Transverse colon (tissue), 4 donors: Measurements from ENCODE around the gene TUBB1. TPM values are rescaled to one million over a fixed set of nuclear protein-coding genes. Genes with fewer than 3 reads are reported as not detected.

Experiments
- DNase-seq: peaks from one replicate; pipeline ENCODE4 v3.0.0-alpha.2; 2019
- H3K27ac ChIP-seq, 4 donors: fragments of 200-600 bp; sonication (generic); 2 replicates each; pipeline ENCODE4 v1.5.1; 2016 to 2018; ENCODE audit warnings: inconsistent platforms in 4 of 4
- H3K27me3 ChIP-seq: fragments of 200-600 bp; sonication (generic); 2 replicates; pipeline ENCODE4 v1.5.1; 2017; ENCODE audit warnings: inconsistent platforms
- H3K36me3 ChIP-seq, 4 donors: fragments of 200-600 bp; sonication (generic); 2 replicates each; pipeline ENCODE4 v1.5.1; 2017 to 2019; ENCODE audit warnings: inconsistent platforms in 4 of 4
- H3K4me1 ChIP-seq, 4 donors: fragments of 200-600 bp; sonication (generic); 2 replicates each; pipeline ENCODE4 v1.5.1; 2017 to 2020; ENCODE audit warnings: inconsistent platforms in 4 of 4
- H3K4me3 ChIP-seq, 4 donors: fragments of 200-600 bp; sonication (generic); 1 replicate in 1 of 4; 2 replicates in 3 of 4; pipeline versions ENCODE4 v1.5.1 to v1.6.1; 2017 to 2019; ENCODE audit warnings: inconsistent platforms in 4 of 4
- H3K9me3 ChIP-seq, 2 donors: fragments of 200-600 bp; sonication (generic); 2 replicates each; pipeline ENCODE4 v1.5.1; 2017 to 2019; ENCODE audit warnings: inconsistent platforms in 2 of 2
- EP300 ChIP-seq: sonication (generic); formaldehyde crosslinking; IDR thresholded peaks from one replicate; pipeline ENCODE4 v1.6.1; 2017; ENCODE audit warnings: antibody characterized with exemption, low read depth
- POLR2A ChIP-seq: fragments of 450-650 bp; IDR thresholded peaks from one replicate; pipeline ENCODE4 v1.6.1; 2016; ENCODE audit warnings: antibody characterized with exemption, mild to moderate bottlenecking, moderate library complexity
- POLR2AphosphoS5 ChIP-seq, 3 donors: sonication (generic); formaldehyde crosslinking; IDR thresholded peaks; one replicate each; pipeline ENCODE4 v1.6.1; 2016; ENCODE audit warnings: antibody characterized with exemption in 3 of 3
- WGBS, 2 donors: methylation state at CpG; one replicate each; pipeline ENCODE4 v1.1.5; 2018; ENCODE audit warnings: low coverage in 1 of 2; 5-methylcytosine and 5-hydroxymethylcytosine counted together
- in situ Hi-C, 4 donors: fragments of 200-750 bp; cut with MboI; loops; one replicate each; pipeline versions ENCODE4 v1.15.0 to v1.15.1; 2017; ENCODE audit warnings: low sequenced_read_pairs in 3 of 4, low pct_ligation_motif_present in 1 of 4, low pct_unique_long_range_greater_than_20kb in 1 of 4
- intact Hi-C: fragments of 100-400 bp; cut with DNase I; formaldehyde crosslinking; loops from one replicate; pipeline ENCODE4 v1.15.1; 2023; ENCODE audit warnings: low total_unique reads
- total RNA-seq, 4 donors: library from RNA; depleted of rRNA; stranded (reverse); fragments of >200 nt; gene quantifications; one replicate each; pipeline ENCODE4 v1.1.0, GENCODE V29; 2016
- TF ChIP-seq, protein P1 (sequence below), 5 experiments: fragments of 200-600 bp in 3 of 5; fragments of 450-650 bp in 2 of 5; sonication (generic) in 3 of 5; IDR thresholded peaks; 1 replicate in 2 of 5; 2 replicates in 3 of 5; pipeline ENCODE4 v1.5.1; 2016 to 2017; ENCODE audit warnings: antibody characterized with exemption in 5 of 5, inconsistent platforms in 3 of 5, mild to moderate bottlenecking in 2 of 5, moderate library complexity in 1 of 5

Gene TUBB1
- total RNA-seq, 4 donors from 2014 or later = not detected

DNA sequence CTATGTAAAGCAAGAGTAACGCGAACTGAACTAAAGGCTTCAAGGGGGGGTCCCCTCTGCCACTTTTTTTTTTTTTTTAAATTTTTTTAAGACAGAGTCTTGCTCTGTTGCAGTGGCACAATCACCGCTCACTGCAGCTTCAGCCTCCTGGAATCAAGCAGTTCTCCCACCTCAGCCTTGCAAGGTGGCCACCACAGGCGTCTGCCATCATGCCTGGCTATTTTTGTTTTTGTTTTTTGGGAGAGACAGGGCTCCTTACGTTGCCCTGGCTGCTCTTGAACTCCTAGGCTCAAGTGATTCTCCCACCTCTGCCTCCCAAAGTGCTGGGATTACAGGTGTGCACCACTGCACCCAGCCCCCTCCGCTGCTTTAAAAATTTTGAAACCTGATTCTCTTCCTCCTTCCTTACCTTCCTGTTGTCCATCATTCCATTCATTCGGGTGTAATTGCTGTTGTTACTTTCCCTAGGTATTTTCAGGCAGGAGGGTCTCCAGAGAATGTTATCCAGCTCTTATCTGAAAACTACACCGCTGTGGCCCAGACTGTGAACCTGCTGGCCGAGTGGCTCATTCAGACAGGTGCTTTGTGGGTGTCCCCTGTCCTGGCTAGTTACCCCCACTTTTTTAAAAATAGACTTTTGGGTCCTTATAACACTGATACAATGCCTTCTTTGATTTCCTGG is 32.8 kb upstream of the TUBB1 start:
- in situ Hi-C loops = loop anchor here in 1 of 4 donors (10.0 kb wide), 2 partner anchors 82 to 238 kb away; no protein-coding TSS in a partner anchor

DNA sequence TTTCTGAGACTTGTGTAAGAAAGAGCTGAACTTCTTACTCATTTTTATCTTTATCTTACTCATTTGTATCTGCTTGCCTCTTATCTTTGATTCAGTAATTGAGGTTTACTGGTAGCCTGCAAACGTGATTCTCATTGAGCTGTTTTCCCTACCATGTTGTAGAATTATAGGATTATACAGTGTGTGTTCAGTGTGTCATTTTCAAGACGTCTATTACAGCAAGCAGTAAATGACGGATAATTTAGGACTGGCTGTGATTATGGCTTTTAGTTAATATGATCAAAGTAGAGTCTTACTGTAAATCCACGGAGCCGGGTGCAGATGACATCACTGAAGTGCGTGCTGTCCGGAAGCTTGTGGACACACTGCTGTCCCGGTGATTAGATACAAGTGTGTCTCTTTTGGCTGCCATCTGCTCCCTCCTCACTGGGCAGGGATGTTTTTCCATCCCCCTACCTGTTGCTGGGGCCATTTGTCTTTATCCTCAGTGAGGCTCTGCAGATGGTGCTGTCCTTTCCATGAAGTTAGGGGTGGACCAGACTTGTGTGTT is 32.2 kb upstream of the TUBB1 start:
- no peak overlapping the region for H3K4me3 ChIP-seq
- in situ Hi-C loops (loop anchor here in 1 of 4 donors (10.0 kb wide), 2 partner anchors 82 to 238 kb away; no protein-coding TSS in a partner anchor), intact Hi-C loops (loop anchor here (10.0 kb wide), 1 partner anchor 92 kb away; no protein-coding TSS in a partner anchor)
- H3K4me1 ChIP-seq = peaks cover 7 to 24% (median 16%) of the 10 kb centered on the region in 4 donors
- no peak for DNase-seq
- 79 to 90% methylated on average over 6 to 8 of the region's 8 CpGs for WGBS, 2 donors
- H3K36me3 ChIP-seq = peaks cover 0 to 53% (median 20%) of the 10 kb centered on the region in 4 donors
- H3K27me3 ChIP-seq = no peaks in the 10 kb centered on the region
- H3K9me3 ChIP-seq = no peaks in the 10 kb centered on the region
- TF ChIP-seq EP300 (no peak), POLR2AphosphoS5 (IDR thresholded peaks at IDR 0.05) (no peak), POLR2A (no peak)
- TF ChIP-seq, protein P1, sequence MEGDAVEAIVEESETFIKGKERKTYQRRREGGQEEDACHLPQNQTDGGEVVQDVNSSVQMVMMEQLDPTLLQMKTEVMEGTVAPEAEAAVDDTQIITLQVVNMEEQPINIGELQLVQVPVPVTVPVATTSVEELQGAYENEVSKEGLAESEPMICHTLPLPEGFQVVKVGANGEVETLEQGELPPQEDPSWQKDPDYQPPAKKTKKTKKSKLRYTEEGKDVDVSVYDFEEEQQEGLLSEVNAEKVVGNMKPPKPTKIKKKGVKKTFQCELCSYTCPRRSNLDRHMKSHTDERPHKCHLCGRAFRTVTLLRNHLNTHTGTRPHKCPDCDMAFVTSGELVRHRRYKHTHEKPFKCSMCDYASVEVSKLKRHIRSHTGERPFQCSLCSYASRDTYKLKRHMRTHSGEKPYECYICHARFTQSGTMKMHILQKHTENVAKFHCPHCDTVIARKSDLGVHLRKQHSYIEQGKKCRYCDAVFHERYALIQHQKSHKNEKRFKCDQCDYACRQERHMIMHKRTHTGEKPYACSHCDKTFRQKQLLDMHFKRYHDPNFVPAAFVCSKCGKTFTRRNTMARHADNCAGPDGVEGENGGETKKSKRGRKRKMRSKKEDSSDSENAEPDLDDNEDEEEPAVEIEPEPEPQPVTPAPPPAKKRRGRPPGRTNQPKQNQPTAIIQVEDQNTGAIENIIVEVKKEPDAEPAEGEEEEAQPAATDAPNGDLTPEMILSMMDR (IDR thresholded peaks at IDR 0.05) = no peak
- H3K27ac ChIP-seq = no peak overlapping the region

More for the DNA sequence above, 32.8 kb upstream of the TUBB1 start:
- no peak for DNase-seq
- no peak for TF ChIP-seq POLR2AphosphoS5 (IDR thresholded peaks at IDR 0.05)
- no peak for TF ChIP-seq EP300
- TF ChIP-seq POLR2A = no peak
- TF ChIP-seq, protein P1 (IDR thresholded peaks at IDR 0.05) = no peak
- intact Hi-C loops = loop anchor here (10.0 kb wide), 1 partner anchor 92 kb away; no protein-coding TSS in a partner anchor
- Histone ChIP-seq H3K36me3 (peaks cover 0 to 49% (median 18%) of the 10 kb centered on the region in 4 donors), H3K27ac (no peak overlapping the region), H3K9me3 (no peaks in the 10 kb centered on the region), H3K4me3 (no peak overlapping the region), H3K4me1 (peaks cover 7 to 28% (median 18%) of the 10 kb centered on the region in 4 donors), H3K27me3 (no peaks in the 10 kb centered on the region)
- 84% methylated on average over 7 to 9 of the region's 9 CpGs for WGBS, 2 donors

DNA sequence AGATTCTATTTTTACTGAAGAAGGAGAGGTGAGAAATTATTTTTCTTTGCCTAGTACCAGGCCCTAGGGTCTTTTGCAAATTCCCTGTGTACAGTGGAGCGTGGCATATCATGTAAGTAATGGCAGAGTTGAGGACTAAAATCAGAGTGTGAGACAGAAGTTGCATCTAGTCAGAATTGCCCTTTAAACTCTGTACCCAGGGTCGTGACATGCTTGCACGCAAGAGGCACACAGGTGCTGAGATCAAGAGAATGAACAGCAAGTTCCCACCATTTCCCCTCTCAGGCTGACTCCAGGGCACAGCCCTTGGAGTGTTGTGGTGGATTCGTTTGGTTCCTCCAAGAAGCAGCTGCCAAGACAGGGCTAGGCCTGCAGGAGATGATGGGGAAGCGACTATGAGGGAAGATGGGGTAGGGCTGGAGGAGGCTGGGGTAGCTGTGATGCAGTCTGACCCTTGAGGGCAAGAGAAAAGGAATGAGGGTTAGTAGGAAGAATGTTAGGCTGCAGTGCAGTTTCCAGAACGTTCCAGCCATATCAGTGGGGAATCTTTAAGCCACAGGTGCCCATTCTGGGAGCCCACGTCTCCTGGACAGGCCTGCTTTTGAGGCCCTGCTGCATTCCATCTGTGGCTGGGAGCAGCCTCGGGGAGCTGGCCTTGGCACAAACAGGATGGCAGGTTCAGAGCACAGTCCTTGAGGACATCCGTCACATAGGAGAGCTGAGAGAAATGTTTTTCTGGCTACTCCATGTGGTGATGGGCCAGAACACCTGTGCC is 31.3 kb upstream of the TUBB1 start:
- 86 to 93% methylated on average over 3 to 9 of the region's 9 CpGs for WGBS, 2 donors
- no peaks in the 10 kb centered on the region for H3K9me3 ChIP-seq
- in situ Hi-C loops = loop anchor here in 1 of 4 donors (10.0 kb wide), 2 partner anchors 83 to 237 kb away; no protein-coding TSS in a partner anchor
- H3K4me3 ChIP-seq = no peak overlapping the region
- no peak for DNase-seq
- H3K36me3 ChIP-seq = peaks cover 0 to 57% (median 22%) of the 10 kb centered on the region in 4 donors
- H3K27ac ChIP-seq = no peak overlapping the region
- H3K4me1 ChIP-seq = peaks cover 0 to 14% (median 8%) of the 10 kb centered on the region in 4 donors
- TF ChIP-seq POLR2AphosphoS5 (IDR thresholded peaks at IDR 0.05) = no peak
- TF ChIP-seq POLR2A = no peak
- TF ChIP-seq, protein P1 (IDR thresholded peaks at IDR 0.05) = no peak
- no peak for TF ChIP-seq EP300
- intact Hi-C loops = loop anchor here (10.0 kb wide), 1 partner anchor 93 kb away; no protein-coding TSS in a partner anchor
- H3K27me3 ChIP-seq = no peaks in the 10 kb centered on the region

DNA sequence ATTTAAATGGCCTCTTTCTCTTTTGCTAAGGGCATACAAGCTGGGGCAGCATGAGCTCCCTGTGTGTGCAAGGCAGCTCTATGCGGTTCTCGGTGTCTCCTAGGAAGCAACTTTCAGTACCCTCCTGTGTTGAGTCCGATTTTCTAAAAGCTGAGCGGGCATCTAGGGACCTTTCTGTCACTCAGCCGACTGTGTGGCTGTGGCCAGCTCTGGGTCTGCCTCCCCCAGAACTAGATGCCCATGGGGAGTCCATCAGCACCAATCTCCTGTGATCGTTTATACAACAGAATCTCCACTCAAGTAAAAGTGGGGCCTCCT is 30.7 kb upstream of the TUBB1 start:
- Histone ChIP-seq H3K36me3 (peaks cover 0 to 63% (median 25%) of the 10 kb centered on the region in 4 donors), H3K27me3 (no peaks in the 10 kb centered on the region), H3K27ac (no peak overlapping the region), H3K9me3 (no peaks in the 10 kb centered on the region), H3K4me1 (peaks cover 0 to 11% (median 6%) of the 10 kb centered on the region in 4 donors), H3K4me3 (no peak overlapping the region)
- DNase-seq = no peak
- intact Hi-C loops (loop anchor here (10.0 kb wide), 1 partner anchor 94 kb away; no protein-coding TSS in a partner anchor), in situ Hi-C loops (loop anchor here in 1 of 4 donors (10.0 kb wide), 2 partner anchors 84 to 236 kb away; no protein-coding TSS in a partner anchor)
- TF ChIP-seq EP300 (no peak), POLR2A (no peak), POLR2AphosphoS5 (IDR thresholded peaks at IDR 0.05) (no peak)
- TF ChIP-seq, protein P1 (IDR thresholded peaks at IDR 0.05) = no peak
- WGBS, 2 donors = 91 to 96% methylated on average over 5 to 6 of the region's 6 CpGs
